GM23338 (cell line): Measurements from ENCODE around the gene ATF7. TPM values are rescaled to one million over a fixed set of nuclear protein-coding genes. Genes with fewer than 3 reads are reported as not detected.

ENCODE experiments used
- ATAC-seq: fragments of 200-7000 bp; cut with Tn5 transposase; 3 replicates; pipeline ENCODE4 v1.9.1; 2020
- DNase-seq: peaks from one replicate; pipeline ENCODE4 v3.0.0-alpha.2; 2015; ENCODE audit warnings: low spot score
- H2AFZ ChIP-seq: fragments of 200-600 bp; sonication (generic); 2 replicates; pipeline ENCODE4 v1.8.0; 2016; ENCODE audit warnings: antibody characterized with exemption, mild to moderate bottlenecking, moderate library complexity
- H3F3A ChIP-seq: fragments of 200-600 bp; sonication (generic); replicated peaks from 2 replicates; pipeline ENCODE4 v1.8.0; 2017; ENCODE audit warnings: antibody characterized with exemption, mixed run types, low read depth
- H3K27ac ChIP-seq: fragments of 200-600 bp; sonication (generic); 2 replicates; pipeline ENCODE4 v1.6.1; 2016; ENCODE audit warnings: low read depth
- H3K27me3 ChIP-seq: fragments of 200-600 bp; sonication (generic); 2 replicates; pipeline ENCODE4 v1.8.0; 2016; ENCODE audit warnings: mild to moderate bottlenecking, mixed run types, moderate library complexity; ENCODE audit not compliant: insufficient read depth
- H3K36me3 ChIP-seq: fragments of 200-600 bp; sonication (generic); 2 replicates; pipeline ENCODE4 v1.8.0; 2016; ENCODE audit warnings: mild to moderate bottlenecking; ENCODE audit not compliant: insufficient read depth
- H3K4me1 ChIP-seq: fragments of 200-600 bp; sonication (generic); 2 replicates; pipeline ENCODE4 v1.8.0; 2016; ENCODE audit warnings: mild to moderate bottlenecking, moderate library complexity; ENCODE audit not compliant: insufficient read depth
- H3K4me2 ChIP-seq: fragments of 200-600 bp; sonication (generic); 2 replicates; pipeline ENCODE4 v1.7.1; 2017; ENCODE audit warnings: mixed run types
- H3K4me3 ChIP-seq: fragments of 200-600 bp; sonication (generic); 2 replicates; pipeline ENCODE4 v1.6.1; 2016; ENCODE audit warnings: mixed run types
- H3K79me2 ChIP-seq: fragments of 200-600 bp; sonication (generic); replicated peaks from 2 replicates; pipeline ENCODE4 v1.8.0; 2017; ENCODE audit warnings: mild to moderate bottlenecking; ENCODE audit not compliant: insufficient read depth
- H3K9me2 ChIP-seq: fragments of 200-600 bp; sonication (generic); 2 replicates; pipeline ENCODE4 v1.8.0; 2017; ENCODE audit not compliant: insufficient read depth
- H4K20me1 ChIP-seq: fragments of 200-600 bp; sonication (generic); replicated peaks from 2 replicates; pipeline ENCODE4 v1.8.0; 2017; ENCODE audit warnings: mild to moderate bottlenecking; ENCODE audit not compliant: insufficient read depth
- H3K27ac Mint-ChIP-seq: 2 replicates; pipeline ENCODE4 v1.8.0; 2020; ENCODE audit warnings: inconsistent platforms, mild to moderate bottlenecking, moderate library complexity, mixed read lengths
- H3K27me3 Mint-ChIP-seq: 3 replicates; pipeline ENCODE4 v1.8.0; 2022; ENCODE audit warnings: low read depth, mild to moderate bottlenecking, moderate library complexity, mixed read lengths, inconsistent platforms; ENCODE audit not compliant: insufficient read depth, poor library complexity
- H3K36me3 Mint-ChIP-seq: 3 replicates; pipeline ENCODE4 v1.8.0; 2021; ENCODE audit warnings: low read depth, mild to moderate bottlenecking, inconsistent platforms, moderate library complexity, mixed read lengths
- H3K4me1 Mint-ChIP-seq: 3 replicates; pipeline ENCODE4 v1.8.0; 2020; ENCODE audit warnings: mild to moderate bottlenecking, inconsistent platforms, mixed read lengths
- H3K4me3 Mint-ChIP-seq: 3 replicates; pipeline ENCODE4 v1.8.0; 2021; ENCODE audit warnings: moderate library complexity, mild to moderate bottlenecking, inconsistent platforms, mixed read lengths
- H3K9me3 Mint-ChIP-seq: 3 replicates; pipeline ENCODE4 v1.8.0; 2020; ENCODE audit warnings: moderate library complexity, mild to moderate bottlenecking, inconsistent platforms, mixed read lengths
- CREB1 ChIP-seq: fragments of 250-450 bp; sonication (Bioruptor Pico); IDR thresholded peaks from 2 replicates; pipeline ENCODE4 v1.5.0; 2020; ENCODE audit warnings: low read depth, mild to moderate bottlenecking, moderate library complexity
- CTCF ChIP-seq, 2 experiments: fragments of 200-600 bp in 1 of 2; sonication (generic) in 1 of 2; conservative IDR thresholded peaks; 2 replicates each; pipeline versions ENCODE4 v1.5.1 to v1.6.1; 2016 to 2017; ENCODE audit warnings: antibody characterized with exemption in 2 of 2, low read depth in 2 of 2, mild to moderate bottlenecking in 2 of 2, moderate library complexity in 1 of 2
- ETS1 ChIP-seq: IDR thresholded peaks from 2 replicates; pipeline ENCODE4 v1.6.1; 2016; ENCODE audit warnings: antibody characterized with exemption
- EZH2 ChIP-seq: fragments of 200-600 bp; sonication (generic); IDR thresholded peaks from one replicate; pipeline ENCODE4 v1.8.0; 2017; ENCODE audit warnings: antibody characterized with exemption, mild to moderate bottlenecking, low read depth; ENCODE audit not compliant: unreplicated experiment
- EZH2phosphoT487 ChIP-seq: fragments of 200-600 bp; sonication (generic); IDR thresholded peaks from one replicate; pipeline ENCODE4 v1.8.1; 2018; ENCODE audit warnings: antibody characterized with exemption; ENCODE audit not compliant: unreplicated experiment
- NANOG ChIP-seq: IDR thresholded peaks from 2 replicates; pipeline ENCODE4 v1.6.1; 2016; ENCODE audit warnings: antibody characterized with exemption, borderline replicate concordance
- POLR2AphosphoS5 ChIP-seq: IDR thresholded peaks from 2 replicates; pipeline ENCODE4 v1.6.1; 2016; ENCODE audit warnings: antibody characterized with exemption, low read depth
- REST ChIP-seq: IDR thresholded peaks from one replicate; pipeline ENCODE4 v1.6.1; 2018; ENCODE audit warnings: antibody characterized with exemption; ENCODE audit not compliant: unreplicated experiment
- STAT1 ChIP-seq: IDR thresholded peaks from one replicate; pipeline ENCODE4 v1.6.1; 2016; ENCODE audit warnings: antibody characterized with exemption; ENCODE audit not compliant: unreplicated experiment
- ZNF114 ChIP-seq: fragments of 250-450 bp; sonication (Bioruptor Pico); IDR thresholded peaks from 2 replicates; pipeline ENCODE4 v1.5.0; 2020; ENCODE audit warnings: mild to moderate bottlenecking, moderate library complexity
- ZNF331 ChIP-seq: fragments of 250-450 bp; sonication (Bioruptor Pico); IDR thresholded peaks from 2 replicates; pipeline ENCODE4 v1.5.0; 2020; ENCODE audit warnings: low read depth, mild to moderate bottlenecking, moderate library complexity
- polyA plus RNA-seq: library from polyadenylated mRNA; unstranded; fragments of >200 nt; fragmentation: Nextera tagmentation; extraction: Ambion mirVana; gene quantifications from 2 replicates; pipeline ENCODE4 v1.2.1, GENCODE V29; 2016
- total RNA-seq: library from RNA; depleted of rRNA; stranded (reverse); fragments of >200 nt; shearing (Covaris generic); gene quantifications from 2 replicates; pipeline ENCODE4 v1.2.3, GENCODE V29; 2014

The ATF7 gene
- total and polyA plus RNA-seq, 2 experiments from 2014 or later: 13.9 to 16.3 TPM

DNA sequence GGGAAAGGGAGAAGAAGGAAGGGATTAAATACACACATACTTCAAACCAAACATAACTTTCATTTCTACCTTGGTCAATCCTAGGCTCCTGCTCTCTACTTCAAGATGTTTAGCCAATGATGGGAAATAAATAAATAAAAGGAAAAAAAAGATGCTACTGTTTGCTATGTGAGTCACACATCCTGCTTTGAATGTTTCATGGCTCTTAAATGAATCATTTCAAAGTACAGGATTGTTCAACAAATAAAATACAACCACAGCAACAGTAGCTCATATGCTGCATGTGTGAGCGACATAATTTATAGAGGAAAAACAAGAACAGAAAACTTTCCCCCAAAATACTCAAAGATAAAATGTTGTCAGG lies 64.6 kb downstream of the ATF7 start (continued):
- TF ChIP-seq REST (no peak), EZH2phosphoT487 (no peak), ZNF331 (CRISPR knock-in tag) (no peak), CTCF (conservative IDR thresholded peaks at IDR 0.05; ENCODE audit: low read depth in 2 of 2) (no peak), ETS1 (no peak), POLR2AphosphoS5 (no peak)

DNA sequence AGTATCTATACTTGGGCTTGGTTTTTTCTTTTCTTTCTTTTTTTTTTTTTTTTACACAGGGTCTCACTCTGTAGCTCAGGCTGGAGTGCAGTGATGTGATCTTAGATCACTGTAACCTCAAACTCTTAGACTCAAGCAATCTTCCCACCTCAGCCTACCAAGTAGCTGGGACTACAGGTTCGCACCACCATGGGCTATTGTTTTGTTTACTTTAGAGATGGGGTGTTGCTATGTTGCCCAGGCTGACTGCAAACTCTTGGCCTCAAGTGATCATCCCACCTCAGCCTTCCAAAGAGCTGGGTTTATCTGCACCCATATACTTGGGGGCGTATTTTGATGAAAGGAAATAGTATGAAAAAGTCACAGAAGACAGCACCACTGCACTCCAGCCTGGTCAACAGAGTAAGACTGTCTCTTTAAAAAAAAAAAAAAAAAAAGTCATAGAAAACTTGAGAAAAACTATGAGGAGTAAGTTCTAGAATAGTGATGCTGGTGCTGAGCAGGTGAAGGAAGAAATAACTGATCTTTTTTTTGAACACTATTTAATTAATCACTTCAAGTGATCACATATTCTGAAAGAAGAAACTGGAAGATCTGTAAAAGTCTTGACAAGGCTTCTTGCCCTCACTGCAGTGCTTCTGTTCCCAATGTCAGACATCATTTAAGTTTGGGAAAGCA lies 65.1 kb downstream of the ATF7 start:
- Histone ChIP-seq H2AFZ (no peak overlapping the region), H3K4me1 (no peaks in the 10 kb centered on the region), H3K9me2 (no peaks in the 10 kb centered on the region), H3K4me3 (no peak overlapping the region), H3K4me2 (no peak overlapping the region), H3K27me3 (no peaks in the 10 kb centered on the region), H3K79me2 (no peaks in the 10 kb centered on the region), H3K27ac (no peak overlapping the region), H3F3A (no peaks in the 10 kb centered on the region), H3K36me3 (no peaks in the 10 kb centered on the region), H4K20me1 (no peaks in the 10 kb centered on the region)
- H3K4me1 Mint-ChIP-seq: peaks cover 4% of the 10 kb centered on the region; the same call in 2 of the 3 replicates
- no peaks in the 10 kb centered on the region for H3K27me3 Mint-ChIP-seq
- H3K36me3 Mint-ChIP-seq: no peaks in the 10 kb centered on the region
- no peak overlapping the region for H3K4me3 Mint-ChIP-seq
- ATAC-seq: no peak
- H3K27ac Mint-ChIP-seq: no peak overlapping the region
- H3K9me3 Mint-ChIP-seq: no peaks in the 10 kb centered on the region
- no peak for DNase-seq
- no peak for TF ChIP-seq CREB1 (CRISPR knock-in tag)
- no peak for TF ChIP-seq POLR2AphosphoS5
- no peak for TF ChIP-seq EZH2phosphoT487
- no peak for TF ChIP-seq STAT1
- no peak for TF ChIP-seq CTCF (conservative IDR thresholded peaks at IDR 0.05; ENCODE audit: low read depth in 2 of 2)
- TF ChIP-seq ZNF114 (CRISPR knock-in tag): no peak
- no peak for TF ChIP-seq NANOG
- no peak for TF ChIP-seq ETS1
- TF ChIP-seq EZH2: no peak
- no peak for TF ChIP-seq ZNF331 (CRISPR knock-in tag)
- TF ChIP-seq REST: no peak
